ENCODE results near the gene PRLH.

- no peak for TF ChIP-seq CTCF (IDR thresholded peaks at IDR 0.05; ENCODE audit: insufficient read depth, low read length, poor library complexity, severe bottlenecking)
- TF ChIP-seq EZH2phosphoT487 (conservative IDR thresholded peaks at IDR 0.05; ENCODE audit: low read length), result no peak
These were observed 38.0 kb downstream of the PRLH start for GRCh38 chr2:237604391-237604790.

All from SU-DHL-6 (cell line).